ENCODE data around the gene EXOC3L4. TPM values are rescaled to one million over a fixed set of nuclear protein-coding genes. Genes with fewer than 3 reads are reported as not detected.

EXOC3L4 gene
- total and polyA plus RNA-seq, 9 donors = 0.33 to 1.2 (median 0.85) TPM; not detected in 3

GRCh38 chr14:103127356-103127755 is 32.8 kb downstream of the EXOC3L4 start:
- intact Hi-C loops (cut with DNase I) = no loop called here
- peaks cover 19% of the 10 kb centered on the region for H3K4me1 ChIP-seq (ENCODE audit: insufficient read depth)

GRCh38 chr14:103127861-103128598 is 33.5 kb downstream of the EXOC3L4 start:
- 93 to 98% (median 95%) methylated on average over 16 of the region's 16 CpGs for WGBS, 3 donors
- Histone ChIP-seq H3K36me3 (no peaks in the 10 kb centered on the region), H3K27ac (no peak overlapping the region), H3K9me3 (no peaks in the 10 kb centered on the region), H3K4me3 (no peak overlapping the region), H3K4me1 (ENCODE audit: insufficient read depth) (peaks cover 23% of the 10 kb centered on the region), H3K27me3 (no peaks in the 10 kb centered on the region)
- TF ChIP-seq POLR2A (IDR thresholded peaks at IDR 0.05) (no peak), CTCF (IDR thresholded peaks at IDR 0.05) (no peak), EP300 (IDR thresholded peaks at IDR 0.05) (no peak)
- peak in 3 of 5 donors; percentile 20 to 40 (median 28) for DNase-seq
- intact Hi-C loops (cut with DNase I) = no loop called here

More at GRCh38 chr14:103127356-103127755, 32.8 kb downstream of the EXOC3L4 start:
- no peaks in the 10 kb centered on the region for H3K9me3 ChIP-seq
- H3K4me3 ChIP-seq = no peak overlapping the region
- DNase-seq = peak in 3 of 5 donors; percentile 23 to 40 (median 37)
- TF ChIP-seq EP300 (IDR thresholded peaks at IDR 0.05) = no peak
- TF ChIP-seq POLR2A (IDR thresholded peaks at IDR 0.05) = no peak
- TF ChIP-seq CTCF (IDR thresholded peaks at IDR 0.05) = no peak
- WGBS, 3 donors = 45 to 59% (median 45%) methylated on average over 29 to 39 of the region's 39 CpGs
- no peaks in the 10 kb centered on the region for H3K36me3 ChIP-seq
- no peak overlapping the region for H3K27ac ChIP-seq
- no peaks in the 10 kb centered on the region for H3K27me3 ChIP-seq

GRCh38 chr14:103128631-103129300 is 34.2 kb downstream of the EXOC3L4 start:
- no peaks in the 10 kb centered on the region for H3K36me3 ChIP-seq
- no peaks in the 10 kb centered on the region for H3K9me3 ChIP-seq
- DNase-seq = peak in 3 of 5 donors; percentile 27 to 47 (median 47)
- H3K27ac ChIP-seq = no peak overlapping the region
- H3K4me3 ChIP-seq = no peak overlapping the region
- no peaks in the 10 kb centered on the region for H3K27me3 ChIP-seq
- intact Hi-C loops (cut with DNase I) = no loop called here
- no peak for TF ChIP-seq POLR2A (IDR thresholded peaks at IDR 0.05)
- TF ChIP-seq CTCF (IDR thresholded peaks at IDR 0.05) = no peak
- TF ChIP-seq EP300 (IDR thresholded peaks at IDR 0.05) = no peak
- peaks cover 21% of the 10 kb centered on the region for H3K4me1 ChIP-seq (ENCODE audit: insufficient read depth)
- WGBS, 3 donors = 83 to 85% (median 85%) methylated on average over 12 to 13 of the region's 13 CpGs

- no peaks in the 10 kb centered on the region for H3K27me3 ChIP-seq
- H3K4me3 ChIP-seq = no peak overlapping the region
- WGBS, 3 donors = 95 to 98% (median 96%) methylated on average over 12 of the region's 12 CpGs
- intact Hi-C loops (cut with DNase I) = no loop called here
- peak in 4 of 5 donors; percentile 16 to 40 (median 24) for DNase-seq
- TF ChIP-seq EP300 (IDR thresholded peaks at IDR 0.05) (no peak), CTCF (IDR thresholded peaks at IDR 0.05) (no peak), POLR2A (IDR thresholded peaks at IDR 0.05) (no peak)
- no peaks in the 10 kb centered on the region for H3K9me3 ChIP-seq
- no peak overlapping the region for H3K27ac ChIP-seq
- no peaks in the 10 kb centered on the region for H3K36me3 ChIP-seq
- peaks cover 19% of the 10 kb centered on the region for H3K4me1 ChIP-seq (ENCODE audit: insufficient read depth)
These were observed 34.9 kb downstream of the EXOC3L4 start for GRCh38 chr14:103129301-103130016.

All from ovary (tissue), 9 donors.